H1 (cell line): ENCODE measurements around the gene TC2N. TPM values are rescaled to one million over a fixed set of nuclear protein-coding genes. Genes with fewer than 3 reads are reported as not detected.

ENCODE experiments used
- CTCF ChIA-PET: fragments of 300-600 bp; sonication (Branson Sonifier 250); formaldehyde crosslinking; loops from one replicate; lab custom pipeline; 2021; ENCODE audit not compliant: partially characterized antibody; lab: Charles Lee
- POLR2A ChIA-PET: fragments of 300-600 bp; sonication (Branson Sonifier 250); formaldehyde crosslinking; loops from one replicate; lab custom pipeline; 2021; ENCODE audit warnings: inconsistent platforms; ENCODE audit not compliant: partially characterized antibody; lab: Charles Lee
- DNase-seq, 2 experiments: peaks; one replicate each; pipeline versions ENCODE4 v3.0.0 to v3.0.0-alpha.2; 2010 to 2022; ENCODE audit warnings: low spot score in 2 of 2, low read depth in 1 of 2, mixed read lengths in 1 of 2
- FAIRE-seq: peaks from 2 replicates; lab custom pipeline; 2011; peaks lifted over from hg19 to GRCh38; lab: Jason Lieb, UNC
- H2AFZ ChIP-seq: 2 replicates; pipeline ENCODE4 v1.8.1; 2012; ENCODE audit warnings: low read length, inconsistent platforms
- H2AK5ac ChIP-seq: 2 replicates; pipeline ENCODE4 v1.6.1; 2013; ENCODE audit warnings: low read depth, low read length
- H2BK120ac ChIP-seq: replicated peaks from 2 replicates; pipeline ENCODE3; 2013; ENCODE audit warnings: low read depth, low read length, inconsistent platforms
- H2BK12ac ChIP-seq: 2 replicates; pipeline ENCODE4 v1.6.1; 2013; ENCODE audit warnings: low read depth, low read length
- H2BK15ac ChIP-seq: 2 replicates; pipeline ENCODE4 v1.6.1; 2013; ENCODE audit warnings: low read length
- H2BK20ac ChIP-seq: 2 replicates; pipeline ENCODE4 v1.6.1; 2013; ENCODE audit warnings: low read length
- H2BK5ac ChIP-seq: 2 replicates; pipeline ENCODE4 v1.6.1; 2013; ENCODE audit warnings: low read depth, low read length
- H3K14ac ChIP-seq: 2 replicates; pipeline ENCODE4 v1.6.1; 2013; ENCODE audit warnings: inconsistent platforms; ENCODE audit not compliant: insufficient read length
- H3K18ac ChIP-seq: 2 replicates; pipeline ENCODE4 v1.6.1; 2013; ENCODE audit warnings: low read length; ENCODE audit errors: extremely low read depth
- H3K23ac ChIP-seq: 2 replicates; pipeline ENCODE4 v1.6.1; 2013; ENCODE audit warnings: inconsistent platforms; ENCODE audit not compliant: insufficient read length
- H3K23me2 ChIP-seq: 2 replicates; pipeline ENCODE4 v1.6.1; 2013; ENCODE audit warnings: low read depth, low read length
- H3K27ac ChIP-seq: 2 replicates; pipeline ENCODE4 v1.6.1; 2011; ENCODE audit warnings: low read depth, low read length, inconsistent platforms
- H3K27me3 ChIP-seq, 4 experiments: replicated peaks in 1 of 4; 1 replicate in 1 of 4; 2 replicates in 3 of 4; pipeline versions ENCODE4 v1.6.1 to v1.8.1; 2011 to 2013; ENCODE audit warnings: low read length in 3 of 4, mild to moderate bottlenecking in 3 of 4, inconsistent platforms in 2 of 4, mixed read lengths in 2 of 4, moderate library complexity in 1 of 4; ENCODE audit not compliant: control insufficient read depth in 3 of 4, insufficient read depth in 3 of 4; ENCODE audit errors: extremely low read depth in 1 of 4
- H3K36me3 ChIP-seq, 4 experiments: 2 replicates each; pipeline versions ENCODE4 v1.6.1 to v1.8.1; 2011 to 2013; ENCODE audit warnings: mild to moderate bottlenecking in 4 of 4, low read length in 3 of 4, moderate library complexity in 2 of 4, control low read depth in 1 of 4, inconsistent platforms in 1 of 4; ENCODE audit not compliant: insufficient read depth in 4 of 4, control insufficient read depth in 2 of 4
- H3K4ac ChIP-seq: replicated peaks from 2 replicates; pipeline ENCODE3; 2013; ENCODE audit warnings: low read length, low read depth, mixed read lengths, inconsistent platforms; ENCODE audit not compliant: insufficient read length
- H3K4me1 ChIP-seq, 4 experiments: replicated peaks in 1 of 4; 1 replicate in 1 of 4; 2 replicates in 3 of 4; pipeline versions ENCODE4 v1.6.1 to v1.8.1; 2011 to 2013; ENCODE audit warnings: low read length in 3 of 4, inconsistent platforms in 2 of 4, mixed read lengths in 1 of 4; ENCODE audit not compliant: insufficient read depth in 4 of 4, control insufficient read depth in 3 of 4
- H3K4me2 ChIP-seq, 2 experiments: 2 replicates each; pipeline versions ENCODE4 v1.6.1 to v1.8.1; 2011 to 2013; ENCODE audit warnings: low read depth in 2 of 2, low read length in 2 of 2, control low read depth in 1 of 2, inconsistent platforms in 1 of 2, mild to moderate bottlenecking in 1 of 2; ENCODE audit not compliant: insufficient read depth in 1 of 2
- H3K4me3 ChIP-seq, 4 experiments: fragments of 200-600, 300-600 bp in 1 of 4; sonication (generic), shearing (Covaris generic), sonication (Bioruptor Twin) in 1 of 4; 2 replicates each; pipeline versions ENCODE4 v1.5.1 to v1.8.1; 2011 to 2016; ENCODE audit warnings: low read length in 4 of 4, low read depth in 3 of 4, control low read depth in 2 of 4, inconsistent platforms in 2 of 4, mild to moderate bottlenecking in 2 of 4, mixed read lengths in 1 of 4, moderate library complexity in 1 of 4; ENCODE audit not compliant: insufficient read depth in 2 of 4; ENCODE audit errors: extremely low read depth in 1 of 4
- H3K56ac ChIP-seq: replicated peaks from 2 replicates; pipeline ENCODE3; 2013; ENCODE audit warnings: low read depth, mild to moderate bottlenecking, mixed read lengths, low read length, inconsistent platforms; ENCODE audit not compliant: insufficient read length
- H3K79me1 ChIP-seq: 2 replicates; pipeline ENCODE4 v1.6.1; 2013; ENCODE audit warnings: low read depth, low read length, control low read depth
- H3K79me2 ChIP-seq, 2 experiments: 2 replicates each; pipeline versions ENCODE4 v1.6.1 to v1.8.1; 2012 to 2013; ENCODE audit warnings: low read length in 2 of 2, mild to moderate bottlenecking in 2 of 2, inconsistent platforms in 1 of 2; ENCODE audit not compliant: insufficient read depth in 2 of 2, control insufficient read depth in 1 of 2
- H3K9ac ChIP-seq, 4 experiments: replicated peaks in 1 of 4; 1 replicate in 1 of 4; 2 replicates in 3 of 4; pipeline versions ENCODE4 v1.6.1 to v1.8.1; 2011 to 2013; ENCODE audit warnings: low read depth in 3 of 4, low read length in 3 of 4, control low read depth in 2 of 4, mild to moderate bottlenecking in 2 of 4, moderate library complexity in 2 of 4, inconsistent platforms in 1 of 4; ENCODE audit errors: extremely low read depth in 1 of 4
- H3K9me3 ChIP-seq, 2 experiments: 2 replicates each; pipeline versions ENCODE4 v1.6.1 to v1.8.1; 2012 to 2013; ENCODE audit warnings: mild to moderate bottlenecking in 2 of 2, moderate library complexity in 2 of 2, control low read depth in 1 of 2, inconsistent platforms in 1 of 2, low read depth in 1 of 2, low read length in 1 of 2, mixed read lengths in 1 of 2; ENCODE audit not compliant: insufficient read depth in 2 of 2
- H4K20me1 ChIP-seq, 2 experiments: replicated peaks in 1 of 2; 2 replicates each; pipeline versions ENCODE3 to v1.8.1; 2011 to 2013; ENCODE audit warnings: inconsistent platforms in 2 of 2, low read length in 2 of 2, mild to moderate bottlenecking in 1 of 2; ENCODE audit not compliant: insufficient read depth in 2 of 2, control insufficient read depth in 1 of 2
- H4K5ac ChIP-seq: 2 replicates; pipeline ENCODE4 v1.6.1; 2013; ENCODE audit warnings: low read length, low read depth, mixed read lengths, inconsistent platforms; ENCODE audit not compliant: insufficient read length
- H4K8ac ChIP-seq: 2 replicates; pipeline ENCODE4 v1.8.0; 2013; ENCODE audit warnings: mild to moderate bottlenecking, moderate library complexity, low read length, inconsistent platforms; ENCODE audit not compliant: insufficient read depth; ENCODE audit errors: extremely low read depth
- H4K91ac ChIP-seq: replicated peaks from 2 replicates; pipeline ENCODE3; 2013; ENCODE audit warnings: low read length, mixed read lengths, inconsistent platforms; ENCODE audit not compliant: insufficient read length
- BACH1 ChIP-seq: IDR thresholded peaks from 2 replicates; pipeline ENCODE4 v1.6.1; 2012; ENCODE audit warnings: low read length, improper control_type of control experiment
- GTF2F1 ChIP-seq: IDR thresholded peaks from 2 replicates; pipeline ENCODE4 v1.6.1; 2012; ENCODE audit warnings: low read depth, low read length, improper control_type of control experiment, borderline replicate concordance
- MAFK ChIP-seq: IDR thresholded peaks from 2 replicates; pipeline ENCODE4 v1.6.1; 2012; ENCODE audit warnings: low read depth, mild to moderate bottlenecking, improper control_type of control experiment, low read length
- SP1 ChIP-seq: IDR thresholded peaks from 2 replicates; pipeline ENCODE4 v1.6.1; 2011; ENCODE audit warnings: low read depth, low read length
- SP4 ChIP-seq: IDR thresholded peaks from 2 replicates; pipeline ENCODE4 v1.6.1; 2012; ENCODE audit warnings: low read length, inconsistent platforms
- TAF1 ChIP-seq: IDR thresholded peaks from 2 replicates; pipeline ENCODE4 v1.6.1; 2011; ENCODE audit warnings: mild to moderate bottlenecking, low read depth, low read length
- TEAD4 ChIP-seq: IDR thresholded peaks from 2 replicates; pipeline ENCODE4 v1.6.1; 2012; ENCODE audit warnings: low read depth, low read length, inconsistent platforms, mixed read lengths
- WGBS, 2 experiments: shearing (Covaris generic) in 1 of 2; methylation state at CpG; one replicate each; pipeline versions ENCODE4 v1.1.6 to v1.1.7; 2013 to 2015; ENCODE audit warnings: low lambda C conversion rate in 2 of 2, mixed read lengths in 2 of 2, inconsistent platforms in 1 of 2, low coverage in 1 of 2, missing lambda C conversion rate in 1 of 2; ENCODE audit not compliant: insufficient replicate concordance in 2 of 2, insufficient coverage in 1 of 2, insufficient read length in 1 of 2; ENCODE audit errors: extremely low coverage in 1 of 2, missing lambda C conversion rate in 1 of 2; 5-methylcytosine and 5-hydroxymethylcytosine counted together
- polyA plus RNA-seq, 7 experiments: library from polyadenylated mRNA; depleted of rRNA in 3 of 7; stranded (reverse) in 5 of 7; unstranded in 2 of 7; fragments of >200 nt in 5 of 7; fragments of 200-250 nt in 2 of 7; gene quantifications; 1 replicate in 5 of 7; 2 replicates in 1 of 7; 4 replicates in 1 of 7; pipeline versions ENCODE4 v1.2.1 to v1.2.3, GENCODE V29; 2011 to 2013; ENCODE audit warnings: missing spikeins in 2 of 7, mixed read lengths in 2 of 7
- total RNA-seq: library from RNA; stranded (reverse); fragmentation: NEBNext Ultra II Directional; extraction: Animal tissue kit (Norgen Biotek cat#: 25700); gene quantifications from 2 replicates; pipeline ENCODE4 v1.2.1, GENCODE V29; 2021

TC2N gene
- total and polyA plus RNA-seq, 2 of the 8 experiments (the other 6 are each of a cell fraction or from before 2014, with no cell fraction given), result 9.7 to 36.2 TPM

GRCh38 chr14:91837076-91837475 lies 30.3 kb downstream of the TC2N start:
- Histone ChIP-seq H4K20me1 (no peaks in the 10 kb centered on the region), H2AK5ac (no peak overlapping the region), H2BK20ac (no peak overlapping the region), H3K27ac (no peak overlapping the region), H4K91ac (peak overlapping the region; percentile 14), H3K56ac (no peak overlapping the region), H3K4me2 (peak overlapping the region; percentile 74 to 75), H3K18ac (no peak overlapping the region), H3K23ac (no peak overlapping the region), H2BK12ac (no peak overlapping the region), H3K27me3 (no peaks in the 10 kb centered on the region), H3K9me3 (no peaks in the 10 kb centered on the region), H2AFZ (0 out of 2 replicates have a peak overlapping the region, but pooled peaks have one; percentile 85), H2BK120ac (no peak overlapping the region), H2BK5ac (no peak overlapping the region), H3K79me2 (peaks cover 0 to 32% of the 10 kb centered on the region in 2 experiments; a peak in 2 of 4 replicates), H3K14ac (no peak overlapping the region), H3K4me3 (peak overlapping the region; percentile 47 to 91 (median 61)), H3K23me2 (peaks cover 2% of the 10 kb centered on the region; the same call in 1 of the 2 replicates), H3K4me1 (peaks cover 0 to 2% (median under 1%) of the 10 kb centered on the region in 4 experiments; a peak in 3 of 7 replicates), H4K5ac (no peak overlapping the region), H3K36me3 (no peaks in the 10 kb centered on the region), H2BK15ac (no peak overlapping the region), H3K79me1 (no peaks in the 10 kb centered on the region), H3K9ac (no peak overlapping the region), H4K8ac (peak overlapping the region; percentile 28; the same call in 1 of the 2 replicates), H3K4ac (no peak overlapping the region)
- TF ChIP-seq SP4, result no peak
- no peak for TF ChIP-seq GTF2F1
- no peak for TF ChIP-seq MAFK
- TF ChIP-seq BACH1, result no peak
- TF ChIP-seq SP1, result no peak
- TF ChIP-seq TEAD4, result no peak
- TF ChIP-seq TAF1, result no peak
- DNase-seq, result no peak
- FAIRE-seq, result no peak
- 93% methylated on average over 12 of the region's 12 CpGs; no CpG with 5 or more reads in 1 of the 2 experiments for WGBS, 2 experiments
- ChIA-PET CTCF (no interaction called here), POLR2A (no interaction called here)
